OCI-LY3 (cell line): ENCODE results near the gene CISTR.
"Not testable (repeated sequence)": the region's sequence is repeated elsewhere in the genome, so short reads cannot be mapped to it uniquely, and the experiment has no call there.

Source experiments
- EZH2phosphoT487 ChIP-seq: fragments of 200-600 bp; shearing (Covaris generic); IDR thresholded peaks from 2 replicates; pipeline ENCODE4 v1.6.1; 2018; ENCODE audit warnings: antibody characterized with exemption, mixed run types, low read depth
- TF ChIP-seq, protein P1 (sequence below): fragments of 200-600, 300-600 bp; sonication (generic); IDR thresholded peaks from 2 replicates; pipeline ENCODE4 v1.5.1; 2014; ENCODE audit warnings: antibody characterized with exemption, low read length, low read depth

DNA sequence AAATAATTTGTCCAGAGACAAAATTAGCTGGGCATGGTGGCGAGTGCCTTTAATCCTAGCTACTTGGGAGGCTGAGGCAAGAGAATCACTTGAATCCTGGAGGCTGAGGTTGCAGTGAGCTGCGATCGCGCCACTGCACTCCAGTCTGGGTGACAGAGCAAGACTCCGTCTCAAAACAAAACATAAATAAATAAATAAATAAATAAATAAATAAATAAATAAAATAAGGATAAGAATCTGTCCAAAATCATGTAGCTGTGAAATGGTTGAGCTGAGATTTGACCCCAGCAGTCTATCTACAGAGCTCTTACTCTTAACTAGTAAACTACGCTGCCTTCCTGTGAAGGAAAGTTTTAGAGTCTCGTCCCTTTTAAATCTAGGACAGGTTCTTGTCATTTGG lies 27.9 kb upstream of the CISTR start:
- TF ChIP-seq EZH2phosphoT487 = not testable (repeated sequence)
- TF ChIP-seq, protein P1, sequence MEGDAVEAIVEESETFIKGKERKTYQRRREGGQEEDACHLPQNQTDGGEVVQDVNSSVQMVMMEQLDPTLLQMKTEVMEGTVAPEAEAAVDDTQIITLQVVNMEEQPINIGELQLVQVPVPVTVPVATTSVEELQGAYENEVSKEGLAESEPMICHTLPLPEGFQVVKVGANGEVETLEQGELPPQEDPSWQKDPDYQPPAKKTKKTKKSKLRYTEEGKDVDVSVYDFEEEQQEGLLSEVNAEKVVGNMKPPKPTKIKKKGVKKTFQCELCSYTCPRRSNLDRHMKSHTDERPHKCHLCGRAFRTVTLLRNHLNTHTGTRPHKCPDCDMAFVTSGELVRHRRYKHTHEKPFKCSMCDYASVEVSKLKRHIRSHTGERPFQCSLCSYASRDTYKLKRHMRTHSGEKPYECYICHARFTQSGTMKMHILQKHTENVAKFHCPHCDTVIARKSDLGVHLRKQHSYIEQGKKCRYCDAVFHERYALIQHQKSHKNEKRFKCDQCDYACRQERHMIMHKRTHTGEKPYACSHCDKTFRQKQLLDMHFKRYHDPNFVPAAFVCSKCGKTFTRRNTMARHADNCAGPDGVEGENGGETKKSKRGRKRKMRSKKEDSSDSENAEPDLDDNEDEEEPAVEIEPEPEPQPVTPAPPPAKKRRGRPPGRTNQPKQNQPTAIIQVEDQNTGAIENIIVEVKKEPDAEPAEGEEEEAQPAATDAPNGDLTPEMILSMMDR = not testable (repeated sequence)
